ENCODE data around the gene STX2.

STX2 gene

GRCh38 chr12:130873825-130874224 lies 34.8 kb upstream of the STX2 start:
- in situ Hi-C loops (cut with MboI; ENCODE audit: low sequenced_read_pairs, unreplicated experiment) = no loop called here
- no peak for DNase-seq (ENCODE audit: low spot score)
- TF ChIP-seq CTCF (IDR thresholded peaks at IDR 0.05; ENCODE audit: borderline replicate concordance, control extremely low read depth, extremely low read depth, insufficient read depth, missing control alignments) = no peak

GRCh38 chr12:130873106-130873795 lies 34.2 kb upstream of the STX2 start:
- DNase-seq (ENCODE audit: low spot score) = no peak
- in situ Hi-C loops (cut with MboI; ENCODE audit: low sequenced_read_pairs, unreplicated experiment) = no loop called here
- TF ChIP-seq CTCF (IDR thresholded peaks at IDR 0.05; ENCODE audit: borderline replicate concordance, control extremely low read depth, extremely low read depth, insufficient read depth, missing control alignments) = no peak

GRCh38 chr12:130872179-130873096 lies 33.4 kb upstream of the STX2 start:
- no peak for TF ChIP-seq CTCF (IDR thresholded peaks at IDR 0.05; ENCODE audit: borderline replicate concordance, control extremely low read depth, extremely low read depth, insufficient read depth, missing control alignments)
- in situ Hi-C loops (cut with MboI; ENCODE audit: low sequenced_read_pairs, unreplicated experiment) = no loop called here
- peak; percentile 69 for DNase-seq (ENCODE audit: low spot score)

- DNase-seq (ENCODE audit: low spot score) = peak; percentile 99
- TF ChIP-seq CTCF (IDR thresholded peaks at IDR 0.05; ENCODE audit: borderline replicate concordance, control extremely low read depth, extremely low read depth, insufficient read depth, missing control alignments) = no peak
- in situ Hi-C loops (cut with MboI; ENCODE audit: low sequenced_read_pairs, unreplicated experiment) = no loop called here
These were observed 32.5 kb upstream of the STX2 start, which contains the start of gene RAN for GRCh38 chr12:130871286-130872178. TSS of gene RAN (plus strand) at chr12:130872066. CDS start at chr12:130872594, 528 bp downstream.

- in situ Hi-C loops (cut with MboI; ENCODE audit: low sequenced_read_pairs, unreplicated experiment) = no loop called here
- TF ChIP-seq CTCF (IDR thresholded peaks at IDR 0.05; ENCODE audit: borderline replicate concordance, control extremely low read depth, extremely low read depth, insufficient read depth, missing control alignments) = peak; percentile 58
- DNase-seq (ENCODE audit: low spot score) = peak; percentile 85
These were observed 31.6 kb upstream of the STX2 start for GRCh38 chr12:130870442-130871285.

Measured in GM13976 (cell line).